K562 (cell line): ENCODE measurements around the gene PRSS35. TPM values are rescaled to one million over a fixed set of nuclear protein-coding genes. Genes with fewer than 3 reads are reported as not detected.
A peak's percentile ranks its signal among the peaks of the same experiment; 100 is the strongest.

Experiments used
- CTCF ChIP-seq, 3 experiments: IDR thresholded peaks in 2 of 3; conservative IDR thresholded peaks in 1 of 3; 2 replicates each; pipeline ENCODE4 v1.5.1; 2011 to 2012; ENCODE audit warnings: low read length in 3 of 3, mild to moderate bottlenecking in 3 of 3, control low read depth in 2 of 3, improper control_type of control experiment in 1 of 3, inconsistent platforms in 1 of 3, low read depth in 1 of 3, mixed read lengths in 1 of 3, moderate library complexity in 1 of 3; ENCODE audit not compliant: insufficient read depth in 2 of 3
- LARP7 ChIP-seq: fragments of 450-650 bp; IDR thresholded peaks from 2 replicates; pipeline ENCODE4 v1.6.1; 2016
- NCOA1 ChIP-seq: fragments of 450-650 bp; IDR thresholded peaks from 2 replicates; pipeline ENCODE4 v1.6.1; 2016; ENCODE audit warnings: low read depth
- REST ChIP-seq, 2 experiments: fragments of 450-650 bp; formaldehyde crosslinking in 1 of 2; IDR thresholded peaks; 2 replicates each; pipeline versions ENCODE4 v1.4.0 to v1.6.1; 2014 to 2020; ENCODE audit warnings: mild to moderate bottlenecking in 2 of 2, borderline replicate concordance in 1 of 2, low read depth in 1 of 2
- SMC3 ChIP-seq: conservative IDR thresholded peaks from 2 replicates; pipeline ENCODE4 v1.6.1; 2011; ENCODE audit warnings: low read depth, low read length, improper control_type of control experiment; ENCODE audit not compliant: insufficient read depth
- ZFP1 ChIP-seq: fragments of 450-650 bp; formaldehyde crosslinking; IDR thresholded peaks from 2 replicates; pipeline ENCODE4 v1.4.0; 2020; ENCODE audit warnings: mild to moderate bottlenecking, mixed read lengths
- polyA plus RNA-seq, 8 experiments: library from polyadenylated mRNA; depleted of rRNA in 4 of 8; stranded (reverse) in 5 of 8; unstranded in 3 of 8; fragments of >200 nt; fragmentation: Nextera tagmentation in 2 of 8; fragmentation: Illumina TruSeq in 1 of 8; extraction: Ambion mirVana in 2 of 8; extraction: Trizol in 1 of 8; gene quantifications; 2 replicates each; pipeline versions ENCODE4 v1.2.1 to v1.2.3, GENCODE V29; 2011 to 2014; ENCODE audit warnings: inconsistent platforms in 1 of 8, missing spikeins in 1 of 8
- total RNA-seq, 7 experiments: library from RNA; depleted of rRNA in 6 of 7; stranded (reverse); fragments of >200 nt in 6 of 7; fragmentation: Illumina TruSeq in 2 of 7; extraction: Trizol in 2 of 7; gene quantifications; 2 replicates each; pipeline versions ENCODE4 v1.2.1 to v1.2.3, GENCODE V29; 2011 to 2021; ENCODE audit warnings: low replicate concordance in 1 of 7

Gene PRSS35
- total and polyA plus RNA-seq, 9 of the 15 experiments (the other 6 are each of a cell fraction or from before 2014, with no cell fraction given): not detected

GRCh38 chr6:83514866-83515466, 2.6 kb downstream of the PRSS35 start (continued):
- peak; percentile 75; the same call in 1 of the 2 replicates for TF ChIP-seq REST (IDR thresholded peaks at IDR 0.05; ENCODE audit: borderline replicate concordance)
- no peak for TF ChIP-seq REST (CRISPR knock-in tag; IDR thresholded peaks at IDR 0.05; ENCODE audit: low read depth)
- TF ChIP-seq NCOA1: no peak
- TF ChIP-seq CTCF (IDR thresholded peaks at IDR 0.05 in 2 of 3, conservative IDR thresholded peaks at IDR 0.05 in 1 of 3; ENCODE audit: insufficient read depth in 2 of 3, low read depth in 1 of 3, low read length in 3 of 3): peak; percentile 70 to 86 (median 75); a peak in 5 of 6 replicates
- TF ChIP-seq ZFP1 (CRISPR knock-in tag): no peak
- TF ChIP-seq SMC3: peak; percentile 80
- TF ChIP-seq LARP7: no peak
